DMS153 treated with DMSO at 0.1 percent for 48 hours (cell line): Measurements from ENCODE around the gene NFIC.
"Not testable (repeated sequence)": the region's sequence is repeated elsewhere in the genome, so short reads cannot be mapped to it uniquely, and the experiment has no call there.

ENCODE experiments used
- DNase-seq: peaks from one replicate; lab custom pipeline; 2025; ENCODE audit not compliant: unreplicated experiment; lab: John Stamatoyannopoulos, UW

Gene NFIC

DNA sequence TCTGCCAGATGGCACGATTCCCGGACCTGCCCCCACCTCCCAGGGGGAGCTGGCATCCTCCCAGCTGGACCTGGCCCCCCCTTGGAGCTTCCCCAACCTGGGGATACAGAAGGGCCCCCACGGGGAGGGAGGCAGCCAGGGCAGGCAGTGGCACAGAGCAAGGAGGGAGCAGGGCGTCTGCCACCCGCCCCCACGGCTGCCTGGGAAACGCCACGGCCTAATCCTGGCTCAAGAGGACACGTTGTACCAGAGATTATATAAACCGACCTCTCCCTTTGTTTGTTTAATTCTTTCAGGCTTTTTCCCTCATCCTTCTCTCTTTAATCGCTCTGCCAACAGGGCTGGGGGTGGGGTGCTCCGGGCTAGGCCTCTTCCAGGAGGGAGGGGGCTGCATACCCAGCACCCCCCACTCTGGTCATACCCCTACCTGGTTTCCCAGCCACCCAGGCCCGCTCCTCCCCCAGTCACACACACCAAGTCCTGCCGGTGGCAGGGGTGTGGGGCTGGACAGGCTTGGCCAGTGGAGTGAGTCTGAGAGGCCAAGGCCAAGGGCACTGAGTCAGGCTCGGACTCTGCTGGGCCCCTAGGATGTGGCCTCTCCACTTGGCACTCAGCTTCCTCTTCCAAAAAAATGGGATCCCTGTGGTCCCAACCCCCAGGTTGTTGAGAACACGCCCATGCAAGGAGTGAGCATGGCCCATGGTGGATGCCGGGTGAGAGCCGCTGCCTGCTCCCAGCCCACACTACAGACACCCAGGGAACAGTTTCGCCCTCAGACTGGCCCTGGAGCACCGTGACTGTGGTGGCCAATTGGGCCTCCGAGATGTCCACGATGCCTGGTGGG is 29.5 kb upstream of the NFIC start:
- peak; percentile 39 for DNase-seq

DNA sequence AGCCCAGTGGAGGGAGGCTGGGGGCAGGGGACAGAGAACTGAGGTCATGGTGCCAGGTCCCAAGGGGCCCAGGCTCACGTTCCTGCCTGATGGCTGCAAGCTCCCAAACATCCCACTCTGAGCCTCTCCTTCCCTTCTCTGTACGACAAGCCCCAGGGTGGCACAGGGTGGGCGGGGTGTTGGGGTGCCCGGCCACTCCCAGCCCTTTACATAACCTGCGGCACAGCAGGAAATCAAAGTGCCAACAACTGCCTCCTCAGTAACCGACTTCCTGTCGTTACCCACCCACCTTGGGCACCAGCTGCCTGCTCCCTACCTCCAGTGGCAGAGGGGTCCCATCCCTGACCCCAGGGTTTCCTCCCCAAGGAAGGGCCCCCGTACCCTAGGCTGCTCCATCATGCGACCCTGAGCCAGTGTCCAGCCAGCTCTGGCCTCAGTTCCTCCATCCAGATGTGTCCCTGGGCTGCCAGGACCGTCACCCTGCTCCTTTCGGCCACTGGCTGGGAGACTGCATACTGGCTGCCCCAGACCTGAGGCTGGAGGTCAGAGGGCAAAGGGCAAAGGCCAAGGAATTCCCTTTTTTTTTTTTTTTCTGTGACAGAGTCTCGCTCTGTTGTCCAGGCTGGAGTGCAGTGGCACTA is 27.7 kb upstream of the NFIC start:
- peak; percentile 16 for DNase-seq

DNA sequence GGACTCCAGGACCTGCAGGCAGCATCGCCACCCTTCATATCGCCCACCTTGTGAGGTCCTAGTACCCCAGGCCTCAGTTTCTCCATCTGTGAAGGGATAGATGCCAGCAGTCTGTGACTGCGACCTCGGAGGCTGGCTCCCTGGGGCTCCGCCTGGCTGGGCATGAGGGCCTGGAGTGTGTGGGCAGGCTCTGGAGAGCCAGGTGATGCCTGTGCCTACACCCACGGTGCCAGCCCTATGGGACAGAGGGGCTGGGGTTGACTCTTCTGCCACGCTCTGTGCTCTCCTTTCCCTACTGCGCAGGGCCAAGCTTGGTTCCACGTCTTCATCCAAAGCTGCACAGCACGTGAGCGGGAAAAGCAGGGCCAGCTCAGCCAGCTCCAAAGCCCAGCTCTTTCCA is 26.0 kb upstream of the NFIC start:
- no peak for DNase-seq

DNA sequence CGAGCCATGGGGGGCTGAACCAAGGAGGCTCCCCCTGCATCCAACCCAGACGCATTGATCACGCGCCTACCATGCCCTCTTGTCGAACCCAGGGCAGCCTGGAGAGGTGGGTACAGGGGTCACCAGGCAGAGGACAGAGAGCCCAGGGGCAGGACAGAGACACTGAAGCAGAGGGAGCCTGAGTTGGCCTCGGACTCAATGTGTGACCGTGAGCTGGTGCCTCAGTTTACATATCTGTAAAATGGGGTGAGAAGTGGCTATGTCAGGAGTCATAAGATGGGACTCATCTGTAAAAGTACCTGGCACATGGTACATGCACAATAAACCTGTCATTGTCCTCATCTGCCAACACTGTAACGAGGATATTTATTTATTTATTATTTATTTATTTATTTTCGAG is 24.1 kb upstream of the NFIC start:
- no peak for DNase-seq

DNA sequence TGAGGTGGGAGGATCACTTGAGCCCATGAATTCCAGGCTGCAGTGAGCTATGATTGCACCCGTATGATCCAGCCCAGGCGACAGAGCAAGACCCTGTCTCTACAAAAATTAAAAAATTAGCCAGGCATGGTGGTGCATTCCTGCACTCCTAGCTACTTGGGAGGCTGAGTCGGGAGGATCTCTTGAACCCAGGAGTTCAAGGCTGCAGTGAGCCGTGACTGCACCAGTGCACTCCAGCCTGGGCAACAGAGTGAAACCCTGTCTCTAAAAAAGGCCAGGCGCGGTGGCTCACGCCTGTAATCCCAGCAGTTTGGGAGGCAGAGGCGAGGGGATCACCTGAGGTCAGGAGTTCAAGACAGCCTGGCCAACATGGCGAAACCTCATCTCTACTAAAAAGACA is 23.4 kb upstream of the NFIC start:
- DNase-seq: not testable (repeated sequence)

DNA sequence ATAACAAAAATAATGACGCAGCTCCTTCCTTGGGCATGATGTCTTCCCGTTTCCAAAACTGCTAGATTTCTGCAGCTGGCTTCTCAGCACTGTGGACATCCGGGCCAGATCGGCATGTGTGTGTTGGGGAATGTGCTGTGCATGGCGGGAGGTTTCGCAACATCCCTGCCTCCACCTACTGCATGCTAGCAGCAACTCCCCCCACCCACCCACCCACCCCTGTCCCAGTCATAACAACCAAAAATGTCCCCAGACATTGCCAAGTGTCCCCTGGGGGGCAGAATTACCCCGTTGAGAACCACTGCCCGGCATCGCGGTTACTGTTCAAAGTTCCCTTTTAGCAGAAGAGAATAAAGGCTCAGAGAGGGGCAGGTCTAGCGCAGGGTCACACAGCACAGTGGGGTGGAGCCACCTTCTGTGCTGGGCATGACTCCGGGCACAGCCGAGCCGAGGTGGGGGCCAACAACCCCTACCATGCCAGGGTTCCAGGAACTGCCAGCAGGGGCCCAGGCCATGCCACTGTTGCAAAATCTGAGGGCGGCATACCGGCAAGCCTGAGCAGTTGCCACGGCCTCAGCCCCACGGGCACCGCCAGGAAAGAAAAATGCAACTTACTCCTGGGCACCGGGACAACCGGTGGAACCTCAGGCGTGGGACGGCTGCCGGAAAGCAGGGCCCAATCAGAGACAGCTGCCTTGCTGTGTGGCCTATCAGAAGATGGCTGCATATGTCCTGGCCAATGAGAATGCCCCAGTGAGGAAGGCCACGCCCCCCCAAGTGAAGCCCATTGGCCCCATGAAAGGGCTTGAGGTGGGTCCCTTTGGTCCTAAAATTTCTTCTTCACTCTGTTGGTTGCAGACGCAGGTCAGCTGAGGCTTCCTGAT is 22.5 kb upstream of the NFIC start:
- DNase-seq: peak; percentile 21

DNA sequence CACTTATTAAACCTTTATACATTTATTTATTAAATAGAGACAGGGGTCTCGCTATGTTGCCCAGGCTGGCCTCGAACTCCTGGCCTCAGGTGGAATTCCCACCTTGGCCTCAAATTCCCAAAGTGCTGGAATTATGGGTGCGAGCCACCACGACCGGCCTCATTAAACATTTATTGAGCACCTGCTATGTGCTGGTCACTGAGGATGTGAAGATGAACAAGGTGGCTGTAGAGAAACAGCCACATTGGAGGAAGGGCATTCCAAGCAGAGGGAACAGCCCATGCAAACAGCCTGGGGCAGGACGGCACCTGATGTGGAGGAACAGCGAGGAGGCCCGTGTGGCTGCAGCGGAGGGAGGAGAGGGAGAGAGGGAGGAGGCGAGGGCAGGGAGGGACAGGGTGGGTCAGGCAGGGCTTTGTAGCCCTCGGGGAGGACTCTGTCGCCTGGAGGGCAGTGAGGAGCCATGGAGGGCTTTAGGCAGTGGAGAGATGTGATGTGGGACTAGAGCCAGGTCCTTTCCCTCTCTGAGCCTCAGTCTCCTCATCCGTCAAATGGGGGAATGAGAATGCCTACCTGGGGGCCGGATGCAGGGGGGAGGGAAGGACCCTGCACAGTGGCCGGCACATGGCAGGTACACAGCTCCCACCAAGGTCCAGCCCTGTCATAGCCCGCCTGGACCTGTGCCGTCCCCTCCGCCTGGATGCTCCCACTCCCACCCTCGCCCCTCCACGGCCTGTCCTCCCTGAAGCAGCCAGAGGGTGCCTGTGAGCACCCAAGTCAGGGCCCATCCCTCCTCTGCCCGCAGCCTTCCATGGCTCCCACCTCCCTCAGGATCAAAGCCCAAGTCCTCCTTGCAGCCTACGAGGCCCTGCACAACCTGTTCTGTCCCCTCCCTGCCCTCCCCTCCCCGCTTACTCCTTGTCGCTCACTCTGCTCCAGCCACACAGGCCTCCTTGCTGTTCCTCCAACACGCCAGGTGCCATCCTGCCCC is 21.5 kb upstream of the NFIC start:
- DNase-seq: no peak

DNA sequence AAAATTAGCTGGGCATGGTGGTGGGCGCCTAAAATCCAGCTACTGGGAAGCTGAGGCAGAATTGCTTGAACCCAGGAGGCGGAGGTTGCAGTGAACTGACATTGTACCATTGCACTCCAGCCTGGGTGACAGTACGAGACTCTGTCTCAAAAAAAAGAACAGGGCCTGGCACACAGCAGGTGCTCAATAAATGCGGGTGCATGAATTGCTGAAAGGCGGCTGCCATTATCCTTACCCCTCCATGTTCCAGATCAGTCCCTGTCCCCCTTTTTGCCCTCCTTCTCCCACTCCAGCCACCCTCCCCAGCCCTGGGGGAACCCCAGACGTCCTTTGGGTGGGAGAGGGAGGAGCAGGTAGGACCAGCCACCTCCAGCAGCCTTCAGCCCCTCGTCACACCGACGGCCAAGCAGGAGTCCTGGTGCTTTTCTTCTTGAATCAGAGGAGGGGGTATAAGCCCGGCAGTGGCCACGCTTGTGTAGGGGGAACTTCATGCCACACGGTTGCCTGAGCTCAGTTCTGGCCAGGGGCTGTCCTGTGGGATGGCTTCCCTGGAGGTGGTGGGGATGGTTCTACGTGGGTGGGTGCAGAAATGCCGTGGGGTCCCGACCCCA is 20.4 kb upstream of the NFIC start:
- no peak for DNase-seq

DNA sequence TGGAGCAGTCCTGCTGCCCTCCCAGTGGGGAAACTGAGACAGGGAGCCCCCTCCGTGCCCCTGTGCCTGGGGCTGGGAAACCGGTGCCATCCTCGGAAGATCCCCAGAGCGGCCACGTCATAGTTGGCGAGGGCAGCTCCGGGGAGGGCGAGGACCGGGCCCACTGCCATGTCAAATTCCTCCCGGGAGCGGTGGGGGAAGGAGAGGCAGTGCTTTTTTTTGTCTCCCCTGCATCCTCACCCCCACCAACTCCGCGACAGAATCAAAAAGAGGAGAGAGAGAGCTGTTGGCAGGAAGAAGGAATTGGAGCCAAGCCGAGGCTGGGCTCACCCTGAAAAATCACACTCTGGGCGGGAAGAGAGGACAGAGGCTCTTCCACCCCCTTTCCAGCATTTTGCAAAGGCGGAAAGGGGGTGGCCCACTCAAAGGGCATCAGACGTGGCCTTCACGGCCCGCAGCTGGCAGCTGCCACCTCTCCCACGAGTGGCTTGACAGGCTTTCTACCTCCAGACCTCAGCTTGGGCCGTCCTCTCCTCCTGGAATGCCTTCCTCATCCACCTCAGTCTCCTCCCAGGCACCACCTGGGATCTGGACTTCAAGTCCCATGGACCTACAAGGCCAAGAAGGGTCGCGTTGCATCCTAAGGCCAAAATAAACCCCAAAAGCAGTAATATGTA is 19.6 kb upstream of the NFIC start:
- peak; percentile 38 for DNase-seq

DNA sequence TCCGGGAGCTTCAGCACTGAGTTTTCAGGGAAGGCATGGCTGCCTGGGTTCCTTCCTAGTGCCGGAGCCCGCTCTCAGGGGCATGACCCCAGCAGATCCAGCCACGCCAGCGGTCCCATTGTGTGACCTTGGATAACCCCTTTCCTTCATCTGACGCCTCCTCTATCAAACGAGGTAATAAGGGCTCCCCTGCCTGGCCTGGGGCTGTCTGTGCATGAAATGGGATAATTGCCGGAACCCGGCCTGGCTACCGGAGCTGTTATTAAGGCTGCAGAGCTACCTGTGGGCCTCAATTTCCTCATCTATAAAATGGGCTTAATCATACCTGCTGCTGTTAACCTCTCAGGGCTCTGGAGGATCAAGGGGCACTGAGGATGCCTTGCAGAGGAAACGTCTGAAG is 18.3 kb upstream of the NFIC start:
- no peak for DNase-seq

DNA sequence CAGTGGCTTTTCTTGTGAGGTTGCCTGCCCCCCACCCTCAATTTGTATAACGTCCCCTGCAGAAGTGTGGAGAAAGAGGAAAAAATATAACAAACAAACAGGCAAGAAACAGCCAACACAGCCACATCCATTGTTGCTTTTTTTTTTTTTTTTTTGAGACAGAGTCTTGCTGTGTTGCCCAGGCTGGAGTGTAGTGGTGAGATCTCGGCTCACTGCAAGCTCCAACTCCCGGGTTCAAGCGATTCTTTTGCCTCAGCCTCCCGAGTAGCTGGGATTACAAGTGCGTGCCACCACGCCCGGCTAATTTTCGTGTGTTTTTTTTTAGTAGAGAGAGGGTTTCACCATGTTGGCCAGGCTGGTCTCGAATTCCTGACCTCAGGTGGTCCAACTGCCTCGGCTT is 17.9 kb upstream of the NFIC start:
- not testable (repeated sequence) for DNase-seq

DNA sequence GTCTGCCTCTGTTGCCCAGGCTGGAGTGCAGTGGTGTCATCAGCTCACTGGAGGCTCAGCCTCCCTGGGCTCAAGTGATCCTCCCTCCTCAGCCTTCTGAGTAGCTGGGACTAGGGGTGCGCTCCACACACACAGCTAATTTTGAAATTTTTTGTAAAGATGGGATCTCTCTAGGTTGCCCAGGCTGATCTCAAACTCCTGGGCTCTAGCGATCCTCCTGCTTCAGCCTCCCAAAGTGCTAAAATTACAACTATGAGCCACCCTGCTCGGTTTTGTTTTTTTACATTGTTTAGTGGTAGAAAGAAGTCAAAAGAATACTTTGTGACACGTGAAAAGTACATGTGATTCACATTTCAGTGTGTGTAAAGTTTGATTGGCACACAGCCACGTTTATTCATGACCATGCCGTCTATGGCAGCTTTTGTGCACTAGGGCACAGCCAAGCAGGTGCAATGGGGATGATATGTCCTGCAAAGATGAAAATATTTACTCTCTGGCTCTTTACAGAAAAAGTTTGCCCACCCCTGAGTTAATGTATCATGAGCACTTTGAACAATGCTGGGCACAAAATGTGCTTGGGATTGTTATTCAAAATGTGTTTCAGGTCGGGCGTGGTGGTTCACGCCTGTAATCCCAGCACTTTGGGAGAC is 16.2 kb upstream of the NFIC start:
- DNase-seq: peak; percentile 26

DNA sequence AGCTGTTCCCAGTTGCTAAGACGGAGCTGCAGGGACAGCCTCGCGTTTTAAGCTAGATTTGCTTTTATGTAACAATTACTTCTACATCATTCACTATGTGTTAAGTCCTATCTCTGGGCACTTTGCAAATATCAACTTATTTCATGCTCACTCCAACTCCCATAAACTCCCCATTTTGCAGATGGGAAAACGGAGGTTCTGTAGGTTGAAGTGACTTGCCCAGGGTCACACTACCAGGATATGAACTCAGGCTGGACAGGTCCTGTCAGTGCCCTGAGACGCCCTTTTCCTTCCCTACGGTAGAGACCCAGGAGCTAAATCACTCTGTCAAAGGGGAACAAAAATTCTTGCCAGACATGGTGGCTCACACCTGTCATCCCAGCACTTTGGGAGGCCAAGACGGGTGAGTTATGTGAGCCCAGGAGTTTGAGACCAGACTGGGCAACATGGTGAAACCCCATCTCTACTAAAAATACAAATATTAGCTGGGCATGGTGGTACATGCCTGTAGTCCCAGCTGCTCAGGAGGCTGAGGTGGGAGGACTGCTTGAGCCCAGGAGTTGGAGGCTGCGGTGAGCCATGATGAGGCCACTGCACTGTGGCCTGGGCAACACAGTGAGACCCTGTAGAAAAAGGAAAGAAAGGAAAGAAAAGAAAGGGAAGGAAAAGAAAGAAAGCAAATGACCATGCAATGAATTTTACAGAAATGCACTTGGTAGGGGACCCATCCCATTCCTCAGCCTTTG is 14.5 kb upstream of the NFIC start:
- no peak for DNase-seq

DNA sequence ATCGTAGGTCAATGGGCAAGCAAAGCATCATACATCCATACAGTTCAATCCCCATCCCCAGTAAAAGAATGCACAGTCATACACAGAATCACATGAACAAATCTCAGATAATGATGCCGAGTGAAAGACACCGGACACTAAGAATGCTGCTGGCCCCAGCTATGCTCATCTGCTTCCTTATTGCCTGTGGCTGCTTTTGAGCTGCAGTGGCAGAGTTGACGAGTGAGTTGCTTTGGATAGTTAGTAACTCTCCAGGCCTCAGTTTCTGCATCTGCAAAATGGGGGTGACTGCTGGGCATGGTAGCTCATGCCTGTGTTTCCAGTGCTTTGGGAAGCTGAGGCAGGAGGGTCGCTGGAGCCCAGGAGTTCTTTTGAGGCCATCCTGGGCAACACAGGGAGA is 12.9 kb upstream of the NFIC start:
- DNase-seq: no peak

DNA sequence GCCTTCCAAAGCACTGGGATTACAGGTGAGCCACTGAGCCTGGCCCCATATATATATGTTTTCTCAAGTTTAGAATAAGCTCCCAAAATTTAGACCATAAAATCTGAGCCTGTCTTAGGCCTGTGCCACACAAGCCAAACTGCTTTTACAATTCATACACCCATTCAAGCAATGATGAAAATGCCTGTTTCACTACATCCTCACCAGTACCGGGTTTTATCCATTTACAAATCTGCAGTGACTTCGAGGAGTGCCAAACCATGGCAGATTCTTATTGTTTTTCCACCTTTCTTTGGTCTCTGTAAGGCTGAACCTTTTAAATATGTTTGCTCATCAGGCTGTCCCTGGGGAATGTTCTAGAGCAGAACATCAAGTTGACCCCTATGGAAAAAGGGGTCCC is 9.6 kb upstream of the NFIC start:
- DNase-seq: no peak

DNA sequence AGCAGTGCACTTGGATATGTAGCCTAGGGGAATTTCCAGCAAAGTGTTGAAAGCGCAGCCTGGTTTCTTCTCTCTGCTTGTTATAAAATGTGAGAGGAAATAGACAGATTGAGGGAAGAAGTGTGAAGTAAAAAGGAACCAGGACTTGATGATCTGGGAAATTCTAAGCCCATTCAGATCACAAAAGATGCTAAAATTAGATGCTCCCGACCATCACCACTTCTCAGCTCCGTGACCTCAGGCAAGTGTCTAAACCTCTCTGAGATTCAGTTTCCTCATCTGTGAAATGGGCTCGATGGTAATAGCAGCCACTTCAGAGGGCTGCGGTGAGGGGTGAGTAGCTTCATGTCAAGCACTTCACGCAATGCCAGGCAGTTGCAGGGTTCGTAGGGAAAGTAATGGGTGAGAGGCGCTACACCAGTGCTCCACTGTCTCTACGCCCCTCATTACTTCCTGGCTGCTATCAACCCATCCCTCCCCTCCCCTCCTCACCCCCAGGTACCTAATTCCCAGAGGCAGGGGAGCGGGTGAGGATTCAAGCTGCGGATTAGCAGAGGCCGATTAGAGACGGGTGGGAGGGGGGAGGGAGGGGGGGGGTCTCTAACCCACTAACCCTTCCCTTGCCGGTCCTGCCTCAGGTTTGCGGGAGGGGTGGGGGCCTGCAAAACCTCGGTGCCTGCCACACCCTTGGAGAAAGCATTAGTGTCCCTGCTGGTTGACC is 9.0 kb upstream of the NFIC start:
- no peak for DNase-seq

DNA sequence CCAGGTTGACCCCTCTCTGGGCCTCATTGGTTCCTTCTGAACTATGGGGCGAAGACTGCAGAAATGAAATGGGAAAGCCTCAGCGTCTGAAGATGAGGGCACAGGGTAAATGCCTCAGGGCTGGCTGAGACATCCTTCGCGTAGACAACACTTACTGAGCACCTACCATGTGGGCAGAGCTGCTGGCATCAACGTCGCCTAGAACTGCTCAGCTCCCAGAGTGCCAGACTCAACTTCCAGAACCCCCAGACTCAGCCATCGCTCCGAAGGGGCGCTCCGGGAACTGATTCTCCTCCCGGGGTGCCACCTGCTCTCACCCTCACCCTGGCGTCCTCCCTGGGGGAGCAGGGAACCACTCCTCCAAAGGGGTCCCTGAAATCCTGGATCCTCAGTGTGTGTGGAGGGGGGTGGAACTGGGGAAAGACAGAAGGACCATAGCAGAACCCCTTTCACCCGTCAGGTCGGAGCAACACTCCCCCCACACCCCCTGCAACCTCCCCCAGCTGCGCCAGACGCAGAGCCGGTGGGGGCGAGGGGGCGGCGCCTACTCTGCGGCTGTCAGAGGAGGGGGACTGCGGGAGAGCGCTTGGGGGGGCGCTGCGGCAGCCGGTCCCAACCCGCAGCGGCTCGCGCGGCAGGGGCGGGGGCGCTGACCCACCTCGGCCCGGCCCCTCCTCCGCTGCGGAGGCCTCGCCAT is 8.2 kb upstream of the NFIC start:
- no peak for DNase-seq
